GM19193 (cell line): ENCODE data around the gene ANG.

Experiments
- POLR2A ChIP-seq: IDR thresholded peaks from 4 replicates; pipeline ENCODE4 v1.6.1; 2011; ENCODE audit not compliant: insufficient read depth, insufficient read length; ENCODE audit errors: extremely low read depth

ANG gene

DNA sequence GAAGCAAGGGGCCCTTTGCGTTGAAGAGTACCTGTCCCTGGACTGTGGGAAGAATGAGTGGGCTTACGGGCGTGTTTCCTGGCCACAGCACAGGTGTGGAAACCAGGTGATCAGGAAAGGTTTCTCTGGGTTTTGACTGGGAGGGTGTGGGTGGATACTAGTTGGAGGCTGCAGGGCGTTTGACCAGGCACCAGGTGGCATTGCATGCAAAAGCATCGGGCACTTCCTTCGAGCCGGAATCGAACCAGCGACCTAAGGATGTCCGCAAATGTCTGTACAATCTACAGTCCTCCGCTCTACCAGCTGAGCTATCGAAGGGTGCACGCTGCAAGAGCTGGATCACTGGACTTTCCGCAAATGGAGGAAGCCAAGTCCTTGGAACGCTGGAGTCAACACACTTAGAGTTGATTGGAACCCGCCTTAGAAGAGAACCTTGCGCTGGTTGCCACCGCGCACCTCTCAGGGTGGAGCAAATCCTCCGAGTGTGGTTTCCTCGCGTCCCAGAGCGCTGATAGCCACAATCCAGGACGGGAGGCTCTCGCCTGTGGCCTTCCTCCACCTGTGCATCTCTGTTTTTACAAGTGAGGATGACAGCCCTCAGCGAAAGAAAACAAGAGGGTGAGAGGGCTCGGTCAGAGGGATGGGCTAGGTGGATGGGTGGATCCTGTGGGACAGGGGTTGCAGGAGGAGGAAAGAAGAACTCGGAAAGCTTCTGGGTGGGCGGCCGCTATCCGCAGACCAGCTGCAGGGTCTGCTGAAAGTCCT lies 25.4 kb upstream of the ANG start:
- TF ChIP-seq POLR2A = no peak

DNA sequence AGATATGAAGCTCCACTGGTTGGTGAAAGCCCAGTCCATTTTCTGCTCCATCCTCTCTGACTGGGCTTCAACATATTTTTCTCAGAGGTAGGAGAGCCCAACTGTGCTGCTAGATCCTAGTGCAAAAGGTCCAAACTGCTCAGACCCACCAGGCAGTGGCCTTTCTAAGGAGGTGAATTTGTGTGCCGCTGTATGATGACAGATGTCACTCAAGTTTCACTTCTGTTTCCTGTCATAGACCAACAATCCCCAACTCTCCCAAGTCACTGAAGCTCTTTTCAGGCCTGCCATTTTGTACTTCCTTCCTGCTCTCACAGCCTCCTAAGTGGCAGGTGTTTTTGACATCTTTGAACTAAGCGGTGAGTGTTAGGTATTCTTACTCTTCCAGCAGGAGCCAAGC lies 20.6 kb upstream of the ANG start:
- peak; percentile 48 for TF ChIP-seq POLR2A

DNA sequence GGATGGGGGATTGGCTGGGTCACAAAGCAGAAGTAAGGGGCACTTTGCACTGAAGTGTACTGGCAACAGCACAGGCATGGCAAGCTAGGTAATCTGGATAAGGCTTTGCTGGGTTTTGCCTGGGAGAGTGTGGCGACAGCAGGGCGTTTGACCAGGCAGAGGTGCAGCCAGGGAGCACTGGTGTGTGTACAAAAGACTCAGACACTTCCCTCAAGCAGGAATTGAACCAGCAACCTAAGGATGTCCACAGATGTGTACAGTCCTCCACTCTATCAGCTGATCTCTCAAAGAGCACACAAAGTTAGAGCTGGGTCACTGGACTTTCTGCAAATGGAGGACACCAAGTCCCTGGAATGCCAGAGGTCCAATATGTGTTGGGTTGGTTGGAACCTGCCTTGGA lies 19.6 kb upstream of the ANG start:
- no peak for TF ChIP-seq POLR2A

DNA sequence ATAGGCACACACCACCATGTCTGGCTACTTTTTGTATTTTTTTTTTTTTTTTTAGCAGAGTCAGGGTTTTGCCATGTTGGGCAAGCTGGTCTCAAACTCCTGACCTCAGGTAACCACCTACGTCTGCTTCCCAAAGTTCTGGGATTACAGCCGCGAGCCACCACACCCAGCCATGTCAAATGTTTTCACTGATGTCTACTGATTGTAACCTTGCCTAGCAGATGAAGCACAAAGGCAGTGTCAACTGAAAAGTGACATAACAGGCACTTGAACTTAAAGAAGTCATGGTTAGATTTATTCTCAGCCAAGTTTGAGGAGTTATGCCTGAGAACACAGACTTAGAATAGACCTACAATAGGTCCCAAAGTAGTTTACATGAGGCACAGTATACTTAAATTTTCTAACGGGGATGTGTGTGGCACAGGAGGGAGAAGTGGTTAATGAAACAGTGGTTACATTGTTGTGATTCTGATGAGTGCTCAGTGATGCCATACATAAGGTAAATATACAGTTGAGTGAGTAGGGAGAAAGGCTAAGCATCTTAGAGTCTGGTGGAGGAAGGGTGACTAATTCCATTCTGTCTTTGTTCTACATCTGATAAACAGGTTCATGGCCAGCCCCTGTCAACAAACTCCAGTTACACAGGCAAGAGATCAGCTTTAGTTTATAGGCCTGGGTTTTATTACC lies 16.8 kb upstream of the ANG start:
- no peak for TF ChIP-seq POLR2A

DNA sequence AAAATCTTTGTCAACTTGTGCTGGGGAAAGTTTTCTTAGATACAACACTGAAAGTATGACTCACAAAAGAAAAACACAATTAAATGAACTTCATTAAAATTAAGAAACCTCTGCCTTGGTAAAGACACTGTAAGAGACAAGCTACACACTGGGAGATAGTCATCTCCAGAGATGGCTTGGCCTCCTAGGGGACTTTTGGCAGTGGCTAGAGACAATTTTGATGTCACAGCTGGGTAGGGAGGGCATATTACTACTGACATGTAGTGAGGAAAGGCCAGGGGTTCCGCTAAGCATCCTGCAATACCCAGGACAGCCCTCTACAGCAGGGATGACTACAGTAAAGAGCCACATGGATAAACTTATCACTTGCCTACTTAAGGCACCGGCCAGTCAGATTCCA lies 12.9 kb upstream of the ANG start:
- TF ChIP-seq POLR2A = no peak

DNA sequence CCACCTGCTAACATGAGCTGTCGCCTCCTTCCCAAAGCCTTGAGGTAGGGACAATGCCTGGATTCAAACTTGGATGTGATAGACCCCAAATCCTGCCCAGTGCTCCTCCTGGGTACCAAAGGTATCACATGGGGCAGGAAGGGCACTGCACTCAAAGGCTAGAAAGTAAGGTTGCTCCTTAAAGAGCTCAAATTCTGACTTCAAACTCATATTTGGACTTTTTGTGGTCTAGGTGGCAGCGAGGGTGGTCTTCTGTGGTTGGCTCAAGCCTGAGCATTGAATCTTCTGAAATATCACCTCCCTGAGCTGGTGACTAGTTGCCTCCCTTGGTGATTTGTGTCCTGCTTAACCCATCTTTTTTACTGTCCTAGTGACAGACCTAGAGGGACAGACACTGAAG lies 12.5 kb upstream of the ANG start:
- no peak for TF ChIP-seq POLR2A

DNA sequence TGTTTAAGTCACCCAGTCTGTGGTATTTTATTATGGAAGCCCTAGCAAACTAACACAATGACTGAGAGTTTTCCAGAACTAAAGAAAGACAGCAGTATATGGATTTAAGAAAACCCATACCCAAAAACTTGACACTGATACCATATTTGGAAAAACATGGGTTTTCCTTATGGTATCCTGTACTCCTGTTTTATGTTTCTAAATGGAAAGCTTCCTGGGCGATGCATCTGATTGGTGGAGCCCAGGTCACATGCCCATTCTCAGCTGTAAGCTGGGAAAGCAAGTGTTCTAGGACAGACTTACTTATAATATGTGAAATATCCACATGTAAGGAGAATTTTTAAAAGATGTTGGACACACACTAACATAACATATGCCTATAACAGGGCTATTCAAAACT lies 8.7 kb upstream of the ANG start:
- TF ChIP-seq POLR2A = no peak

DNA sequence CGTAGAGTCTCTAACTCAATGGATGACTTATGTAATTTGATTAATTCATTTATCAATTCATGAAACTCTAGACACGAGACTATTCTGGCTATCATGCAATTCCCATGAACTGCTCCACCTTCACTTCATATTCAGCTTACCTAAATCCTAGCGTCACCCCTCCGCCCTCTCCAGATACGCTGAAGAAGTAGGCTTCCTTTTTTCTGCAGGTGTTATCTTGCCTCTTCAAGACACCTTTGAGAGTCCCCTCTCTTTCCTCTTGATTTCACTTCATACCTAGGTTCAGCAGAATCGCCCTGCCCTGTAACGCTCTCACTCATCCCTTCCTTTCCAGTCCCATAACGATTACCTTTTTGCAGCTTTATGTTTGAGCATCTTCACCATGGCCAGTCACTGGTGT lies 8.2 kb upstream of the ANG start:
- no peak for TF ChIP-seq POLR2A

DNA sequence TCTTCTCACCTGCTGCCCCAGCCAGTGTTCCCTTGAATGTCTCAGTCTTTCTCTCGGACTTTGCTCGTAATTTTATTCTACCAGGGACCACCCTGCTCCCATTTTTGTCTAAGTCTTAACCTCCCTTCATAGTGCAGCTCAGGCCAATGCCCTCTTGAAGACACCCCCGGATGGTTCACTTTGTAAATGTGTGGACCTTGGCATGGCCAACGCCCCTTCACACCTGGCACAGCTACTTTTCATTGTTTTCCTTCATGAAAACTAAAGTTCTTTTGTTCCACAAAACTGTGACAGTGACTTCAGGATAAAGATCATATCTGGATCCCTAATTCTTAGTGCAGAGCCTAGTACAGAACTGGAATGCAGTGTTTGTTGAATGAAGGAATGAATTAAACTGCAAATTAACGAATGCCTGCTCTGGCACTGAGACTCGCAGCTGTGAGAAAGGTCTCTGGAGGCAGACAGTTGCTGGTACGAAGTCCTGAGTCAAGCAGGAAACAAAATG lies 7.7 kb upstream of the ANG start:
- no peak for TF ChIP-seq POLR2A

DNA sequence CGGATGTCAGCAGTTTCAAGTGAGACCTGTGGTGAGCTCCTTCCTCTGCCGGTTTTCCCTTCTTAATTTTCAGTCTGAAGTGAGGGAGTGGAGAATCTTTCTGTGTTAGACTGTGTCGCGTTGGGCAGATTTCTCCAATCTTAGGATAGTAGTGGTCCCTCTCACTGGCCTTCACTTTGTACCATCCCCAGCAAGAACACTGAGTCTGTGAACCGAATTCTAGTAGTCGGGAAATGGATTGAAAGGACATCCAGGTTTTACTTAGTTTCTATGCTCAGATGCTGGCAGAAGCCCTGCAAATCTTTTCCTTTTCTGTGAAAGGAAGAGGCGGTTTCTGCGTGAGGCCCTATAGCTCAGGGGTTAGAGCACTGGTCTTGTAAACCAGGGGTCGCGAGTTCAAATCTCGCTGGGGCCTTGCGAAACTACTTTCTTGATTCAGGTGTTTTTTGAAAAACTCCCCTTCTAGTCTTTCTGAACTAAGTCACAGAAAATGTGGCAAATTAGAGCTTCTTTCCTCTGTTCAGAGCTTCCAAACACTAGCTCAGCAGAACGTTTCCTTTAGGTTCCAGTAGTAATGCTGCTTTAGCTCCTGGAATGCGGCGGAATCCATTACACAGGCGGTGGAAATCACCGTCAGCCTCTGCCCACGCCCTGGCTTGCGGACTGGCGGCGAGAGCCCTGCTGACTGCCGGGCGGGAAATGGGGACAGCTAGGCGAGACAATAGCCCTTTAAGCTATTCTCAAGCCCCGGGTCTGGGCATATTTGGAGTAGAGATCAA lies 7.0 kb upstream of the ANG start:
- TF ChIP-seq POLR2A = no peak

DNA sequence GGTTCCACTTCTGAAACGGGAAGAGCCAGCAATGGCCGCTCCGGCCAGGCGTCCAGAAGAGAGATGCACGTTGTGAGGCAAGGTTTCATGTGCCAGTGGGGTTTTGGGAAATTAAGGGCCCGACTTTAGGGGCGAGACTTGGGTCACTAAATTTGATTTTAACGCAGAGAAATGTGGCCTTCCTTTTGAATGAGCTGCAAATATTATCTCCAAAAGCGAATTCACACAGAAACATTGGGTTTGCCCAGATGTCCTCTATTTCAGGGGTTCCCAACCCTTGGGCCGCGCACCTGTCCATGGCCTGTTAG lies 6.5 kb upstream of the ANG start:
- TF ChIP-seq POLR2A = no peak

DNA sequence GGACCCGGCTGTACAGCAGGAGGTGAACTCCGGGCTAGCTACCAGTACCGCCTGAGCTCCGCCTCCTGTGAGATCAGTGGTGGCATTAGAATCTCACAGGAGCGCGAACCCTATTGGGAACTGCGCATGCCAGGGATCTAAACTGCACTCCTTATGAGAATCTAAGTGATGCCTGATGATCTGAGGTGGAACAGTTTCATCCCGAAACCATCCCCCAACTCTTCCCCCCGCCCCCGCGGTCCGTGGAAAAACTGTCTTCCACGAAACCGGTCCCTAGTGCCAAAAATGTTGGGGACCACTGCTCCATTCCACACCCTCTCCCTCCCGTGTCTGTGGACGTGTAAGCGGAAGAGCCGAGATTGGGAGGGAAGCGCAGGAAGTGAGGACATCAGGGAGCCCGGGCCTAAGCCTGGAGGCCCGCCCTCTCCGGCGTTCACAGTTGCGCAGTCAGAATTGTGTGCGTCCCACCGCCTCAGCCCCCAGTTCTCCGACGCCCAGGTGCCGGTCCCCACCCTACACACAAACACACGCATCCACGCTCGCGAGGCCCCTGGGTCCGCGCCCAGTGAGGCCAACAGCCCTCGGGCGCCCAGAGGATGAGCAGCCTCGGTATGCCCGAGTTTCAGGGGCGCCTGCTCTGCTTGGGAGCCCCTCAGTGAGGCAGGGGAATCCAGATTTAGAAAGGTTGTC lies 6.0 kb upstream of the ANG start:
- peak; percentile 80 for TF ChIP-seq POLR2A

DNA sequence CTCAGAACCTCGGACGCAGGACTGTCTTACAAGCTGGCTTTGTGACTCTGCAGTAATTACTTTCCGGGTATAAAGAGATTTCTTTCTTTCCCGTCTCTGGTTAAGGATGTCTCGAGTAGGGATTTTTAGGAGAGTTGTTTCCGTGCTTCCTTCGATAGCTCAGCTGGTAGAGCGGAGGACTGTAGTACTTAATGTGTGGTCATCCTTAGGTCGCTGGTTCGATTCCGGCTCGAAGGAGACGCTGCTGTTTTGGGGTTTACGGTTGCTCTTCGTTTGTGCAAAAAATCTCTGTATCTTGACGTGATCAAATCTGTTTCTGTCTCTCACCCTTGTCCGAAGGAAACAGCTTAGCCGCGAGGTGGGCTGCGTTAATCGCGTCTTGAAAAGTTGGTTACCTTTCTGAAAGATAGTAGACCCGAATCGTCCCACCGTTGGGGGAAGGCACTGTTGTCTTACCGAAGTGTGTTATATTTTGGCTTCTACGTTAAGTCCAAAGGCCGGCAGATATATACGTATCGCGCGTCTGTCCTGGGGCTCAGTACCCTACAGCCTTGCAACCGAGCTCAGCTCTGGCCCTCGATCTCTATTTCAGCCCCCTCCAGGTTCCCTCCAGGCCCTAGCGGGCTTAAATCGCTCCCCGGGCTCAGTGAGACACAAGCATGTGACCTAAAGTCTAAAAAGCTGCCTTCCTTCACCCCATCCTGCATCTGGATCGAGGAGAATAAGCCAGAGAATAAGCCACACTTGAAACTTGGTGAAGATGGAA lies 5.3 kb upstream of the ANG start:
- TF ChIP-seq POLR2A = no peak

DNA sequence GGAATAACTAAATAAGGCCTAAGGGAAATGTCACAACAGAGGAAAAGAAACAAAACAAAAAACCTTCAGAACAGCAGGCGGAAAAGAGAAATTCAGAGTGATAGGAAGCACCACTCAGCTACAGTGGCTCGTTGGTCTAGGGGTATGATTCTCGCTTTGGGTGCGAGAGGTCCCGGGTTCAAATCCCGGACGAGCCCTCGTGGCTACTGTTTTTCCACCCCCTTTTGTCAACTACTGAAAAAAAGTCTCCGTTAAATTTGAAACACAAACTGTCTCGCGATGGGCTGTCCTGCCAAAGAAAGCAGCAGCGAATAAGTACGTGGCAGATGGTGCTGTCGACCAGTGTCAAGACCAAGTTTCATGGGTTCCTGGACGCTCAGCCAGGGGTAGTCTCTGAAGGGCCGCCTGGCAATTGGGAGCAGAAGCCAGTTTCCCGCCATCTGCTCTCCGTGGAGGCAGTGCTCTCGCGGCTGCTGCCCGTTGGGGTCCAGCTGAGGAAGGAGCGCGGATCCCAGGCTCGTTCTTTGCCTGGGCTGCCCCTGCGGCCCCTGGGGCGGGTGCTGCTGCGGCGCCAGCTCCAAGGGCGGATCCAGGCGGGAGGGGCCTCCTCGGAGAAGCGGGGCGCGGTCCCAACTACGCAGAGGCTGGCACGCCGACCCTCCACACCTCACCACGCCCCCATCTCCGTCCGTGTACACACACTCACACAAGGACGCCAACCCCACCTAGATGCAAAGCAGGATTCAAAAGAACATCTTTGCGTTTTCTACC lies 4.5 kb upstream of the ANG start, which contains the start of gene RNASE4:
Gene RNASE4 (plus strand): TSS at position 670 of the 771 bp plus-strand sequence. CDS start 14,812 bp downstream, outside the sequence.
- TF ChIP-seq POLR2A = peak; percentile 36
